MG63 (cell line): Measurements from ENCODE around the gene ALKBH5. TPM values are rescaled to one million over a fixed set of nuclear protein-coding genes. Genes with fewer than 3 reads are reported as not detected.

Source experiments
- DNase-seq: peaks from one replicate; pipeline ENCODE4 v3.0.0-alpha.2; 2020
- H3K27me3 ChIP-seq: fragments of 250-450 bp; sonication (Bioruptor Pico); 2 replicates; pipeline ENCODE4 v1.5.1; 2020; ENCODE audit warnings: mild to moderate bottlenecking, moderate library complexity
- H3K36me3 ChIP-seq: fragments of 250-450 bp; sonication (Bioruptor Pico); 2 replicates; pipeline ENCODE4 v1.5.1; 2020; ENCODE audit warnings: mild to moderate bottlenecking, moderate library complexity
- H3K4me3 ChIP-seq: fragments of 250-450 bp; sonication (Bioruptor Pico); 2 replicates; pipeline ENCODE4 v1.5.1; 2020; ENCODE audit warnings: mild to moderate bottlenecking, moderate library complexity
- H3K9me3 ChIP-seq: fragments of 250-450 bp; sonication (Bioruptor Pico); 2 replicates; pipeline ENCODE4 v1.5.1; 2020; ENCODE audit warnings: mild to moderate bottlenecking, moderate library complexity
- total RNA-seq: library from RNA; depleted of rRNA; stranded (reverse); fragments of >200 nt; shearing (Covaris generic); gene quantifications from 2 replicates; pipeline ENCODE4 v1.2.3, GENCODE V29; 2014; ENCODE audit warnings: low replicate concordance

Gene ALKBH5
- total RNA-seq, 1 experiment from 2014 or later, result 50.5 TPM

DNA sequence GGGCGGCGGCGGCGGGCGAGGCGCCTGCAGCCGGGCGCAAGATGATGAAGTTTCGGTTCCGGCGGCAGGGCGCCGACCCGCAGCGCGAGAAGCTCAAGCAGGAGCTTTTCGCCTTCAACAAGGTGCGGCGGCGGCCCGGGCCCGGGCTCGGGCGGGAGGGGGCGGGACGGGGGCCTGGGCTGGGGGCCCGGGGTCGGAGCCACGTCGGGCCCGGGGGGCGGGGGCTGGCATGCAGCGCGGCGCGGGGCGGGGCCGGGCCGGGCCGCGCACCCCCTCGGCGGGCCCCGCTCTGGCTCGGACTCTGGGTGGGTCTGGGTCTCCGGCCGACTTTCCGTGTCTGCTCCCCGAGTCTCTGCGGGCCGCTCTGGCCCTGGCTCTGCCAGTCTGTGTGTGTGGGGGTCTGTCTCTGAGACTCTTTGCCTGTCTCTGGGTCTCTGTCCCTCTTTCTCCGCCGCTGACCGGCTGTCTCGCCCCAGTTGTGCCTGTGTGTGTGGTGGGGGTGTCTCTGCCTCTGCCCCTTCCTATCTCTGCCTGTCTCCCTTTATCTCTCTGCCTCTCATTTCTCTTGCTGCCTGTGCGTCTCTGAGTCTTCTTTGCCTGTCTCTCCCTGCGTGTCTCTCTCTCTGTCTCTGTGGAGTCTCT, 42.1 kb downstream of the ALKBH5 start:
- Histone ChIP-seq H3K9me3 (no peaks in the 10 kb centered on the region), H3K36me3 (no peaks in the 10 kb centered on the region), H3K27me3 (no peaks in the 10 kb centered on the region), H3K4me3 (peak overlapping the region; percentile 59)
- no peak for DNase-seq

DNA sequence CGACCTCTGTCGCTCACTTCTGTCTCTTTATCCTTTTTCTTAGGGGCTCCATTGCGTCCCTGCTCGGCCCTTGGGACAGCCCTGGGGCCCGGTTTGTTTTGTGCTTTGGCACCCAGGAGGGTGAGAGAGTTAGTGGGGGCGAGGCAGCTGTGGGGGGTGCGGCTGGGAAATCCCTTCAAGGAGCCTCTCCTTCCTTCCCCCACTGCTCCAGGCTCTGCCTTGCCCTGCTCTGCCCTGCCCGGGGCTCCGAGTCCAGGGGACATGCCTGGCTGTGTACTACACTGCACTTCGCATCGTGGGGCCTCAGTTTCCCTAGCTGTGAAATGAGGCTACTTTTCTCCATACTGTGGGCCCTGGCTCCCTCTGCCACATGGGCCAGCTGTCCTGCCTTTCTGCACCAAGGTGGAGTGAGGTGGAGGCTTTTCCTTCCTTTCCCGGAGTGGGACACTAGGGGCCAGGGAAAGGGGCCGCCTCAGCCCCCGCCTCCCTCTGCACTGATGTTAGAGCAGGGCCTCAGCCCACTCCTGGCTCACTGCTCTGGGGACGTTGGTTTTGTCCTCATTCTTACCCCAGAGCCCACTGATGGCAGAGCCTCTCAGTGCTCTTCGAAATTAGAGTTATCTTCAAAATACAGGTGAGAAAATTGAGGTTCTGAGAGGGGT, 42.8 kb downstream of the ALKBH5 start:
- Histone ChIP-seq H3K27me3 (no peaks in the 10 kb centered on the region), H3K9me3 (no peaks in the 10 kb centered on the region), H3K36me3 (no peaks in the 10 kb centered on the region), H3K4me3 (peak overlapping the region; percentile 59)
- DNase-seq, result no peak

DNA sequence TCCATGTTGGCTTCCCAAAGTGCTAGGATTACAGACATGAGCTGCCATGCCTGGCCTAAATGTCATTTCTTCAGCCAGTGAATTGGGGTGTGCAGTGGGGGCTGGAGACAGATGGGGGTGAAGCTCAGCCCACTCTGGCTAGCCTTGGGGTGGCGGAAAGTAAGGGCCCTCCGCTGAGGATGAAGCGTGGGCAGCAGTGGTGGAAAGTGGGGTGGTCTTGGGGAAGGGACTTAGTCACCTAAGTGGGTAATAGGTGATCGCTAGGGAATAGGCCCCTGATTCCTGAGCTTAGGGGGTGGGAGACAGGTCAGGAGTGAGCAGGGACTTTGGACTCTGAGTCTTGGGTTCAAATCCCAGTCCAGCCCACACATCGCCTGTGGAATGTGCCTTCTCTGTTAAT, 44.0 kb downstream of the ALKBH5 start:
- no peaks in the 10 kb centered on the region for H3K27me3 ChIP-seq
- no peaks in the 10 kb centered on the region for H3K9me3 ChIP-seq
- no peaks in the 10 kb centered on the region for H3K36me3 ChIP-seq
- no peak overlapping the region for H3K4me3 ChIP-seq
- DNase-seq, result no peak

DNA sequence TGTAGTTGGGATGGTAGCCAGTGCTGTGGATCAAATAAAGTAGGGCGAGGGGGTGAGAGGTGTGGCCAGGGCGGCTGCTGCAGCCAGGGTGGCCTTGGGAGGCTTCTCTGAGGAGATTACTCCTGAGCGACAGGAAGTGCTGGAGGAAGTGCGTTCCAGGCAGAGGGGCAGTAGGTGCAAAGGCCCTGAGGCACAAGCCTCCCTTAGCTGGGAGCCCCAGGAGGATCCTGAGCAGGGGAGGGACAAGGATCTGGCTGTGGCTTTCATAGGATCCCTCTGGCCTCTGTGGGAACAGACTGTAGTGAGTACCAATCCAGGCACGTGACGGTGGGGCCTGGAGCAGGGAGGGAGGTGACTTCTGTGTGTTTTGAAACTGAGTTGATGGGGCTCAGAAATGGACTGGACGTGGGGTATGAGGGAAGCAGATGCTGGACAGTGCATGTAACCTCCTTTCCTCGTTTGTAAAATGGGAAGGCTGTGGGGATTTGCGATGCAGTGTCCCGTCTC, 44.6 kb downstream of the ALKBH5 start:
- no peak for DNase-seq
- Histone ChIP-seq H3K9me3 (no peaks in the 10 kb centered on the region), H3K27me3 (no peaks in the 10 kb centered on the region), H3K36me3 (no peaks in the 10 kb centered on the region), H3K4me3 (no peak overlapping the region)

DNA sequence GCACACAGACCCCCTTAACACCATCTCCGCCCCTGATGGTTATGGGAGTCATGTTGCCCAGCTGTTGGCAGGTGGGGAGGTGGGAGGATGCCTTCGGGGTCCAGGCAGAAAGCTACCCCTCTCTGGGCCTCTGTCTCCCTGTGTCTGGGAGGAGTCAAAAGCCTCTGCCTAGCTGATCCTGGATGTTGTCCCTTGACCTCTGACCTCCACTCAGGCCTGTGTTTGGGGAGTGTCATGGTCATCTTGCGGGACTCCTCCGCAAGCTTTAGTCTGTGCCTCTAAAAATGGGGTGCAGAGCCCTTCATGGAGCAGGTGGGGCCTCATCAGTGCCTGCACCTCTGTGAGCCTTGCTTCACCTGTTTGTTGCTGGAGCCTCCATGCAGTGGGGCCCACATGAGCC, 45.6 kb downstream of the ALKBH5 start:
- Histone ChIP-seq H3K36me3 (no peaks in the 10 kb centered on the region), H3K4me3 (no peak overlapping the region), H3K9me3 (no peaks in the 10 kb centered on the region), H3K27me3 (no peaks in the 10 kb centered on the region)
- DNase-seq, result no peak

DNA sequence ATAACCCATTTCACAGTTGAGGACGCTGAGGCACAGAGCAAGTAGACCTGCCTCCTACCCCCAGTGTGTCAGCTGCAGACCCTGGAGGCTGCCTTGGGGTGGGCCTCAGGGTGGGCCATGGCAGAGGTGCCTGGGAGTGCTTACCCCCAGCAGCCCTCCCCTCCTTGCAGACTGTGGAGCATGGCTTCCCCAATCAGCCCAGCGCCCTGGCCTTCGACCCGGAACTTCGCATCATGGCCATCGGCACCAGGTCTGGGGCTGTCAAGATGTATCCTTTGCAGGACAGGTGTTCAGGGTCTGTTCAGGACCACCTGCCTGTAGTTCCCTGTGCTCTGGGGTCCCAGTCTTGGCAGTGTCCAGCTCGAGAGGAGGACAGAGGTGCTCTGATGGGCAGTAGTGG, 46.1 kb downstream of the ALKBH5 start:
- no peaks in the 10 kb centered on the region for H3K36me3 ChIP-seq
- no peaks in the 10 kb centered on the region for H3K9me3 ChIP-seq
- no peak for DNase-seq
- H3K27me3 ChIP-seq, result no peaks in the 10 kb centered on the region
- H3K4me3 ChIP-seq, result no peak overlapping the region

DNA sequence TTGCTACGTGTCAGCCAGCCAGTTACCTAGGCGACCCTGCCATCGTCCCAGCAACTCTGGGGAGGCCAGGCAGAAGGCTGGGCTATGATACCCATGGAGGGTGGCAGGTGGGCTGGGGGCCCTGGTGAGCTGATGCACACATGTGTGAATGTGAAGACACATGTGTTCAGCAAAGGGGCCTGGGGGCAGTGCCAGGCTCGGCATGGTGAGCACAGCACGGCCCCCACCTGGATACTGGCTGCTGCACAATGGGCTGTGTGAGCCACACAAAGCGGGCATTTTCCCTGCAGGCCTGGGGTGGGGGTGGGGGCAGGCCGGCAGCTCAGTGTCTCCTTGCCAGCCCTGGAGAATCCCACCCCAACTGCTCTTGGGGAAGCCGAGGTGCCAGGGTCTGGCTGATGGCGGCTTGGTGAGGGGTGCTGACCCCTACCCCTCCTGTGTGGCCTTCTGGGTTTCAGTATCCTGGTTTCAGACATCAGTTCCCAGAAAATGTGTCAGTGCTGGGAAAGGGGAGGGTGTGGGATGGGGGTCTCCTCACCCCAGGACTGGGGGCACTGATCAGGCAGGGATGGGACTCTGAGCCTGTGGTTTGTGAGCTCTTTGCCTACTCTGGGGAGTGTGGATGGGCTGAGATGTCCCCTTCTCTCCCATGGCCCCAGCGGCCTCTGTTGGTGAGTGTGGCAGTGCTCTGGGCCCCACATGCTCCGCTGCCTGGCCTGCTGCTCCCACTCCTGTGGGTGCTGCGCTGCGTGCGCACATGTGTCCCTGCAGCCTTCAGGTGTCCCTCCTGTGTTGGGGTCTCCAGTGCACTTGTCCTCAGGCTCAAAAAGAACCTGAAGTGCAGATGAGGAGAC, 46.9 kb downstream of the ALKBH5 start:
- H3K27me3 ChIP-seq, result no peaks in the 10 kb centered on the region
- DNase-seq, result no peak

DNA sequence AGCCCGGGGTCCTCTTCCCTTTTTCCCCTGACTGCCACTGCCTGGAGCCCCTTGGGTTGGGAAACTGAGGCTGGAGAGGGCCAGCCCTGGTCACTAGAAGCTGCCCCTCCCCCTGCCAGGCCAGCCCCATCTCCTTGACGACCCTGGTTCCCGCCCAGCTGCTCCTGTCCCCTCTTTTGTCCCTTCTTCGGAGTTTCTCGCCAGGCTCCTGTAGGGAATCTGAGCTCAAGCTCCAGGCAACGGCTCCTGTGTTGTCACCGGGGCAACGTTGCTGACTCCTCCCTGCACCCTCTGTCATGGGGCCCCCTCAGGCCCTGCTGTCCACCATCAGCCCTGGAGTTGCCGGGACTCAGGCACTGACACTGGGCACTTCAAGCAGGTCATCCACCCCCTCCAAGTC, 47.5 kb downstream of the ALKBH5 start:
- H3K36me3 ChIP-seq, result no peaks in the 10 kb centered on the region
- DNase-seq, result no peak

More for the DNA sequence above, 46.9 kb downstream of the ALKBH5 start:
- Histone ChIP-seq H3K36me3 (no peaks in the 10 kb centered on the region), H3K4me3 (no peak overlapping the region), H3K9me3 (no peaks in the 10 kb centered on the region)

DNA sequence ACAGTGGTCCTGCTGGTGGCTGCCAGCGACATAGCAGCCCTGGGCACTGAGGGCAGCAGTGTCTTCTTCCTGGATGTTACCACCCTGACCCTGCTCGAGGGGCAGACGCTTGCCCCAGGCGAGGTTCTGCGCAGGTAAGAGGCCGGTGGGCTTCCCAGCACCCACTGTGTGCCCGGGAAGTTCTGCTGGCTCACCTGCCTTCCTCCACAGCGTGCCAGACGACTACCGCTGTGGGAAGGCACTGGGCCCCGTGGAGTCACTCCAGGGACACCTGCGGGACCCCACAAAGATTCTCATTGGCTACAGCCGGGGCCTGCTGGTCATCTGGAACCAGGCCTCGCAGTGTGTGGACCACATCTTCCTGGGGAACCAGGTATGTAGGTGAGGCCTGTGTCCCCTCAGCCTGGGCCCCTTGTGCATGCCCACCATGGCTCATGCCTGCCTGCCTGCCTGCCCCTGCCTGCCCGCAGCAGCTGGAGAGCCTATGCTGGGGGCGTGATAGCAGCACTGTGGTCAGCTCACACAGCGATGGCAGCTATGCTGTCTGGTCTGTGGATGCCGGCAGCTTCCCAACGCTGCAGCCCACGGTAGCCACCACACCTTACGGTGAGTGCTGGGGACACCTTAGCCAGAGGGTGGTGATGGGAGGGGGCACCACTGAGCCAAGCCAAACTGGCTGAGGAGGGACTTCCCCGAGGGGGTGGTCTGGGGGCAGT, 50.3 kb downstream of the ALKBH5 start:
- no peaks in the 10 kb centered on the region for H3K36me3 ChIP-seq
- no peak overlapping the region for H3K4me3 ChIP-seq
- no peaks in the 10 kb centered on the region for H3K9me3 ChIP-seq
- H3K27me3 ChIP-seq, result no peaks in the 10 kb centered on the region
- no peak for DNase-seq

More for the DNA sequence above, 47.5 kb downstream of the ALKBH5 start:
- no peak overlapping the region for H3K4me3 ChIP-seq
- H3K27me3 ChIP-seq, result no peaks in the 10 kb centered on the region
- no peaks in the 10 kb centered on the region for H3K9me3 ChIP-seq

DNA sequence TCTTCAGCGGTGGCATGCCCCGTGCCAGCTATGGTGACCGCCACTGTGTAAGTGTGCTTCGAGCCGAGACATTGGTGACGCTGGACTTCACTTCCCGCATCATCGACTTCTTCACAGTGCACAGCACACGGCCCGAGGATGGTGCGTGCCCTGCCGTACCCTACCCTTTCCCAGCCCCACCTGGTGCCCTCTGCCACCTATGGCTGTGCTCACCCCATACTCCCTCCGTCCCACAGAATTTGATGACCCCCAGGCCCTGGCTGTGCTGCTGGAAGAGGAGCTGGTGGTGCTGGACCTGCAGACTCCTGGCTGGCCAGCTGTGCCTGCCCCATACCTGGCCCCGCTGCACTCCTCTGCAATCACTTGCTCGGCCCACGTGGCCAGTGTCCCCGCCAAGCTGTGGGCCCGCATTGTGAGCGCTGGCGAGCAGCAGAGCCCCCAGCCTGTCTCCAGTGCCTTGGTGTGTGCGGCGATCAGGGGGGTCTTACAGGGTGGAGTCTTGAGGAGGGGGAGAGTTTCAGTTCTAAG, 51.3 kb downstream of the ALKBH5 start:
- no peak overlapping the region for H3K4me3 ChIP-seq
- H3K36me3 ChIP-seq, result no peaks in the 10 kb centered on the region
- no peaks in the 10 kb centered on the region for H3K27me3 ChIP-seq
- H3K9me3 ChIP-seq, result no peaks in the 10 kb centered on the region
- no peak for DNase-seq

DNA sequence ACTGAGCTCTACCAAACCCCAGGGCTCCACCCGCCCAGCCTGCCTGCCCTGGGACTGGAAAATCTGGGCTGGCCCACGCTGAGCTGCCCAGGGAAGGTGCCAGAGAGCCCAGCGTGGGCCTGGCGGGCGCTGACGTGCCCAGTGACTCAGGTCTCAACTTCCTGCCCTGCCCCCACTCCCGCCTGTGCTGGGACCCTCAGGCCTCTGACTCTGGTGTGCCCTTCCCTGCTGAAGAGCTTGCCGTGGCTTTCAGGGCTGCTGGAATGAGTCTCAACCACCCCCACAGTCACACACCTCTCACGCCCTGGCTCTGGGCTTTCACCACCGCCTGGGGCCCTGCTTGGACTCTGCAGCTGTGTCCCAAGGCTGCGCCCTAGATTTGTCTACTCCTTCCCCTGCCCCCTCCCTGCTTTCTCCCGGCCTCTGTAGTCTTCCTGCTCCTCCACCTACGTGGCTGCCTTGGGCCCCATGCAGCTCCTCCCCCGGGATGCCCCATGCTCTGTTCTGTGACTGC, 52.2 kb downstream of the ALKBH5 start:
- H3K36me3 ChIP-seq, result no peaks in the 10 kb centered on the region
- peak; percentile 75 for DNase-seq
- no peak overlapping the region for H3K4me3 ChIP-seq
- no peaks in the 10 kb centered on the region for H3K9me3 ChIP-seq
- no peaks in the 10 kb centered on the region for H3K27me3 ChIP-seq

DNA sequence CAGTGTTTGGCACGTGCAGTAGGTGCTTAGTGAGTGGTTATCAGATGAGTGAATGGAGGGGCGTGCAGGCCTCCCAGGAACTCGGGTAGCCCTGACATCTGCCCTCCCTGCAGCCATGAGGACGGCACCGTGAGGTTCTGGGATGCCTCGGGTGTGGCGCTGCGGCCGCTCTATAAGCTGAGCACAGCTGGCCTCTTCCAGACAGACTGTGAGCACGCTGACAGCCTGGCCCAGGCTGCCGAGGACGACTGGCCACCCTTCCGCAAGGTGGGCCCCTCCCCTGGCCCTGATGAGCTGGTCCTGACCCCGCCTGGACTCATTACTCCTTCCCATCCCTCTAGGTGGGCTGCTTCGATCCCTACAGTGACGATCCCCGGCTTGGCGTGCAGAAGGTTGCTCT, 52.9 kb downstream of the ALKBH5 start:
- Histone ChIP-seq H3K4me3 (no peak overlapping the region), H3K9me3 (no peaks in the 10 kb centered on the region), H3K36me3 (no peaks in the 10 kb centered on the region), H3K27me3 (no peaks in the 10 kb centered on the region)
- no peak for DNase-seq

DNA sequence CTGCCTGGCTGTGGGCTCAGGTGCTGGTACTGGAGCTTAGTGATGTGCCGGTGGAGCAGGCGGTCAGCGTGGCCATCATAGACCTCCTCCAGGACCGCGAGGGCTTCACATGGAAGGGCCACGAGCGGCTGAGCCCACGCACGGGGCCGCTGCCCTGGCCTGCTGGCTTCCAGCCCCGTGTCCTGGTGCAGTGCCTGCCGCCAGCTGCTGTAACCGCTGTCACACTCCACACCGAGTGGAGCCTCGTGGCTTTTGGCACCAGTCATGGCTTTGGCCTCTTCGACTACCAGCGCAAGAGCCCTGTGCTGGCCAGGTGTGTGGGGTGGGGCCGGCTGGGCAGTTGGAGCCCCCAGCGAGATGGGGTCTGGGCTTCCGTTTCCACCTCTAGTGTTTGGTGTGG, 53.8 kb downstream of the ALKBH5 start:
- no peak overlapping the region for H3K4me3 ChIP-seq
- no peaks in the 10 kb centered on the region for H3K27me3 ChIP-seq
- H3K36me3 ChIP-seq, result no peaks in the 10 kb centered on the region
- H3K9me3 ChIP-seq, result no peaks in the 10 kb centered on the region
- DNase-seq, result no peak

DNA sequence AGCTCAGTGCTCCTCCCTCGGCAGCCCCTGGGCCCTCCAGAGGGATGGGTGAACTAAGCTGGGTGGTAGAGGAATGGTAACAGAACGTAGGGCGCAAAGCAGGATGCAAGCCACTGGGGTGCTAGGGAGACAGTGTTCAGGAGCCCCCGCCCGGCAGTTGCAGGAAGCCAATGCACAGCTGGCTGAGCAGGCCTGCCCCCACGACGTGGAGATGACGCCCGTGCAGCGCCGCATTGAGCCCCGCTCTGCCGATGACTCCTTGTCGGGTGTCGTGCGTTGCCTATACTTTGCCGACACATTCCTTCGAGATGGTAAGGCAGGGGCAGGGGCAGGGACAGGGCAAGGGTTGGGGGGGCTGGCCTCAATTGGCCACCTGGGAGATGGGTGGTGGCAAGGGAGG, 54.7 kb downstream of the ALKBH5 start:
- DNase-seq, result no peak
- Histone ChIP-seq H3K9me3 (no peaks in the 10 kb centered on the region), H3K4me3 (no peak overlapping the region), H3K36me3 (no peaks in the 10 kb centered on the region), H3K27me3 (no peaks in the 10 kb centered on the region)

DNA sequence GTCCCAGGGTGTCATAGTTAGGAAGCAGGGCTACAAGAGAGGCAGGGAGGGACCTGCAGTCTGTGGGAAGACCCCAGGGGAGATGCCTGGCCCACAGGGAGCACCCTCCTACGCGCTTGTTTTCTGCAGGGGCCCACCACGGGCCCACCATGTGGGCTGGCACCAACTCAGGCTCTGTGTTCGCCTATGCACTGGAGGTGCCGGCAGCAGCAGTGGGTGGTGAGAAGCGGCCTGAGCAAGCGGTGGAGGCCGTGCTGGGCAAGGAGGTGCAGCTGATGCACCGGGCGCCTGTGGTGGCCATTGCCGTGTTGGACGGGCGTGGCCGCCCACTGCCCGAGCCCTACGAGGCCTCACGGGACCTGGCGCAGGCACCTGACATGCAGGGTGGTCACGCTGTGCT, 56.8 kb downstream of the ALKBH5 start:
- Histone ChIP-seq H3K9me3 (no peaks in the 10 kb centered on the region), H3K4me3 (no peak overlapping the region), H3K27me3 (no peaks in the 10 kb centered on the region), H3K36me3 (peaks cover 4% of the 10 kb centered on the region; the same call in 1 of the 2 replicates)
- no peak for DNase-seq

DNA sequence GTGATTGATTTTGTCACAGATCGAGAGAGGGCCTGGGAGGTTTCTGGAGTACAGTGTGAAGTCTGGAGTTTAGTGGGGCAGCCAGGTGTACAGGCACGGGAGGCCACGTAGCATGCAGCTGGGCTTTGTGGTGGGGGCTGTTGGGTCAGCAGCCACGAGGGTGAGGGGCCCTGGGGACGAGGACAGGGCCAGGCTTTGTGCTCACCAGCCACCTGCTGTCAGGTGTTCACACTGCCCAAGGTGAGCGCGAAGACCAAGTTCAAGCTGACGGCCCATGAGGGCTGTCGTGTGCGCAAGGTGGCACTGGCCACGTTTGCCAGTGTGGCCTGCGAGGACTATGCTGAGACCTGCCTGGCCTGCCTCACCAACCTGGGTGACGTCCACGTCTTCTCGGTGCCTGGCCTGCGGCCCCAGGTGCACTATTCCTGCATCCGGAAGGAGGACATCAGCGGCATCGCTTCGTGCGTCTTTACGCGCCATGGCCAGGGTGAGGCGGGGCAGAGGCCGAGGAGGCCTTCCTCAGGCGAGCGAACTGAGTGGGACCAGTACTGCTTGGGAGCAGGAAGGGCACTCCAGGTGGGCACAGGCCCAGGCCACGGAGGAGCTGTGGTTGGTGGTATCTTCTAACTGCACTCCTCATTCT, 57.7 kb downstream of the ALKBH5 start:
- no peak overlapping the region for H3K4me3 ChIP-seq
- H3K36me3 ChIP-seq, result peaks cover 4% of the 10 kb centered on the region; the same call in 1 of the 2 replicates
- no peaks in the 10 kb centered on the region for H3K9me3 ChIP-seq
- no peak for DNase-seq
- no peaks in the 10 kb centered on the region for H3K27me3 ChIP-seq
